Endometrial microvascular endothelial cells (primary cell): Measurements from ENCODE around the gene RNF157. TPM values are rescaled to one million over a fixed set of nuclear protein-coding genes. Genes with fewer than 3 reads are reported as not detected.

ENCODE experiments used
- in situ Hi-C: cut with HindIII; loops from 2 replicates; pipeline ENCODE4 v1.10.0; 2017; ENCODE audit warnings: low sequenced_read_pairs, low pct_unique_long_range_greater_than_20kb; ENCODE audit errors: inconsistent ontology term
- total RNA-seq: library from RNA; depleted of rRNA; stranded (reverse); fragments of >200 nt; gene quantifications from one replicate; pipeline ENCODE4 v1.2.3, GENCODE V29; 2015; ENCODE audit errors: inconsistent ontology term

The RNF157 gene
- total RNA-seq, 1 donor from 2014 or later = not detected

GRCh38 chr17:76173474-76173873 lies 66.8 kb downstream of the RNF157 start:
- in situ Hi-C loops = no loop called here

DNA sequence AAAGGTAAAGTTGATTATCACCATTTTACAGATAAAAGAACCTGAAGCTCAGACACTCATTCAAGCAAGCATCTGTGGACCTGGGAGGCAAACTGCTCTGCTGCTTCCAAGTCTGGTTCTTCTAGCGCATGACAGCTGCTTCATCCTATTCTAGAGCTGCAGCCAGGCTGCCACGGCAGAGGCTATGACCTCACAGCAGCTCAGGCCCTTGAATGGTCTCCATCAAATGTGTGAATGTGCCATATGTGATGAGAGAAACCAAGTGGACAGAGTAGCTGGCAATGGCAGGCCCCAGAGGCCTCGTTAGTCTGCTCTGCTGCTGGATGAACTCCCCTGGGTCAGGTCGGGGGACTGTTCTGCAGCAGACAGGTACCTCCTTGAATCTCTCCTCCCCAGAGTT lies 68.6 kb downstream of the RNF157 start:
- in situ Hi-C loops = no loop called here

DNA sequence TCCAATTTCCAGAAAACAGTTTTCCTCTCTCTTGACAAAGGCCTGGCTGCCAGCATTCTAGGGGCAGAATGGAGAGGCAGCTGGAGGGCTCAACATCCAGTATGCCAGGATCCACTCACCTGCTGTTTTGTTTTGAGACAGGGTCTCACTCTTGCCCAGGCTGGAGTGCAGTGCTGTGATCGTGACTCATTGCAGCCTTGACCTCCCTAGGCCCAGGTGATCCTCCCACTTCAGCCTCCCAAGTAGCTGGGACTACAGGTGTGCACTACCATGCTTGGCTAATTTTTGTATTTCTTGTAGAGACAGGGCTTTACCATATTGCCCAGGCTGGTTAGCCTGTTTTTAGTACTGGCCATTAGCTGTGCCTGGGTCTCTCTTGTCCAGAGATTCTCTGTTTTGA lies 70.2 kb downstream of the RNF157 start:
- in situ Hi-C loops = no loop called here

- in situ Hi-C loops = no loop called here
Measured at GRCh38 chr17:76166906-76167305, 73.4 kb downstream of the RNF157 start.

DNA sequence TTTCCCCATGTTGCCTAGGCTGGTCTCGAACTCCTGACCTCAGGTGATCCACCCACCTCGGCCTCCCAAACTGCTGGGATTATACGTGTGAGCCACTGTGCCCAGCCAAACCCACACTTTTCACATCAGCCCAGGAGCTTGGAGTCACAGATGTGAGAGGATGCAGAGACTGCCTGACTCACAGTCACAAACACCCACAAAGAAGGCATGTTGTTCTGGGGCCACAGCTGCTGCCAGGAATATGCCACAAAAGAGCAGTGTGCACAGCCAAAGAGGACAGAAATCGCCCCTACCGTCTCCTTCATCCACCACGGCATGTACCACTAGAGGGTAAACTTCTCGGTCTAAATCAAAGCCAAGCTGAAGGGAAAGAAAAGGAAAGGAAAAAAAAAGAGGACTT lies 74.1 kb downstream of the RNF157 start:
- in situ Hi-C loops = no loop called here

- in situ Hi-C loops = no loop called here
Measured at GRCh38 chr17:76164331-76164730, 76.0 kb downstream of the RNF157 start.

- in situ Hi-C loops = no loop called here
Measured at GRCh38 chr17:76163919-76164318, 76.4 kb downstream of the RNF157 start.

GRCh38 chr17:76161619-76162266 lies 78.5 kb downstream of the RNF157 start:
- in situ Hi-C loops = no loop called here

GRCh38 chr17:76160896-76161528 lies 79.3 kb downstream of the RNF157 start:
- in situ Hi-C loops = no loop called here

DNA sequence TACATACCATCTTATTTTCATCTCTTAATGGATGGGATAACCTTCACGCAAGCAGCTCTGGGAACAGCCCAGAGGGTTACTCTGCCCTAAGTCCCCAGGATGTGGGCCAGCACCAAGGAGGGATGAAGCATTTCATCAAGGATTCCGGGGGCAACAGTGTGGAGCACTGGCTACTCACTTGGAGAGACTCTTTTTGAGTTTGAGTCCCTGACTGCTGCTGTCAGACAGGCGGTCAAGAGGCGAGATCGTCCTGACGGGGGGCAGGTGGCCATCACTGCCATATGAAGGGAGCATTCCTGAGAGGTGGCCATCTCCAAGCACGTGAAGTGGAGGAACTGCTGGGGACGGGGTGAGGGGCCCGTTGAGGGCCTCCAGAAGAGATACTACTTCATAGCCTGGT lies 81.1 kb downstream of the RNF157 start:
- in situ Hi-C loops = no loop called here

GRCh38 chr17:76157759-76158158 lies 82.5 kb downstream of the RNF157 start:
- in situ Hi-C loops = no loop called here

DNA sequence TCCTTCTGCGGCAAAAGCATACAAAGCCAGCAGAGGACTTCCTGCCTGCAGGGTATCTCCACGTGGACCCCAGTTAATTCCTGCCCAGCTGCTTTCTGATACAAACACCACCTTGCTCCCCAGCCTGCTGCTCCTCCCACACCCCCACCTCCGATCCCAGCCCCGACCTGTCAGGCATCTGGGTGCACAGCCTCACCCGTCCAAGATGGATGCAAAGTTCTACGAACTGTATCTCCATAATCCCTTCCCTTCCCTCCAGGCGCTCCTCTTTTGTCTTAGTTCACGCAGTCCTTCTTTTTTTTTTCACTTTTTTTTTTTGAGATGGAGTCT lies 83.7 kb downstream of the RNF157 start:
- in situ Hi-C loops = no loop called here

DNA sequence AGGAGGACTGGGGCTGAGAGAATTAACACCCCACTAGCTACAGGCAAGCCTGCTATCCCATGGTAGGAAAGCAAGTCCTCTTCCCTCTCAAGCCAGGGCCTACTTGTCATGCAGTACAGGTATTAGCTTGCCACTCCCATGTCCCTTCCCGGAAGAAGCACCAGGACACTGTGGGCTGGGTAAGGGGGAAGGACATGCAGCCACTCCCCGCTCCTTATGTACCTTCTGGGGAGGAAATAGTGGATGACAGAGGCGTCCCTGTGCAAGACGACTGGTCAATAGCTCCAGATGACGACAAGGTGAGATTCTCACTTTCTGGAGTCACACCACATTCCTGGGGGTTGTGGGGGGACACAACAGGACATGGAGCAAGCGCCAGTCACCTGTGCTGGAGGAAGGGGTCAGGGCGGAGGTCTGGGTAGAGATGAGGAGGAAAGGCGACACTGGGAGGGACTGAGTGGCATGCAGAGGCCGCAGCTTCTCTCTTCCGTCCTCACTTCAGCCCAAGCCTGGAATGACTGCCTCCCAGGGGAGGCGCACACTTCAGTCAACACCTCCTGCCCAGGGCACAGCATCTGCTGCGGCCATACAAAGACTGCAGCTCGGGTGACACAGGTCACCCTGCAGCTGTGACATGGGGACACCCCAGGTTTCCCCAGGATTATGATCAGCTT lies 84.2 kb downstream of the RNF157 start:
- in situ Hi-C loops = no loop called here

GRCh38 chr17:76154936-76155845 lies 85.1 kb downstream of the RNF157 start:
- in situ Hi-C loops = no loop called here

GRCh38 chr17:76154292-76154691 lies 86.0 kb downstream of the RNF157 start:
- in situ Hi-C loops = no loop called here

GRCh38 chr17:76153640-76154039 lies 86.7 kb downstream of the RNF157 start:
- in situ Hi-C loops = no loop called here

DNA sequence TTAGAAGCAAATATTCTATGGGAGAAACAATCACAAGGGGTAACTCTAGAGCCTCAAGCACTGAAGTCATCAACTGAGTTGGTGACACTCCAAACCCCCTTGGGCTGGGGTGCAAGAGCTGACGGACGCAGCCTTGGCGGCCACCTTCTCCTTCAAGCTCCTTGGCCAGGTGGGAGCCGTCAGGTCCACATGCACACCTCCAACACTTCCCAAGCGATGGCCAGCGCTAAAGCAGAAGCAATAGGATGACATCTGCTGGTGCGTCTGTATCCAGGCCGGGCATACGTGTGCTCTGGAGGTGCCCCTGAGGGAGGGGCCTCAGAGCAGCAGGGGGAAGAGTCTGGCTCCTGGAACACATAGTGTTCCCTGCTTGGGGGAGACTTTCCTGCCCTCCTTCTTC lies 87.1 kb downstream of the RNF157 start:
- in situ Hi-C loops = no loop called here

GRCh38 chr17:76152591-76152990 lies 87.7 kb downstream of the RNF157 start:
- in situ Hi-C loops = no loop called here

GRCh38 chr17:76151896-76152454 lies 88.3 kb downstream of the RNF157 start:
- in situ Hi-C loops = no loop called here
